Endothelial cell of umbilical vein (primary cell): ENCODE results near the gene SPRR2A. TPM values are rescaled to one million over a fixed set of nuclear protein-coding genes. Genes with fewer than 3 reads are reported as not detected.

Experiments
- BruUV-seq: library from RNA; stranded (reverse); fragments of 400-500 nt; replicated peaks from 2 replicates; lab custom pipeline; 2021; lab: Mats Ljungman, UMichigan
- CTCF ChIA-PET: fragments of 300-600, 350-600 bp; sonication (Branson Sonifier 250); formaldehyde crosslinking; loops from one replicate; lab custom pipeline; 2021; ENCODE audit warnings: antibody characterized with exemption, inconsistent platforms; lab: Charles Lee
- POLR2A ChIA-PET: fragments of 300-600, 350-600 bp; sonication (Branson Sonifier 250); formaldehyde crosslinking; loops from one replicate; lab custom pipeline; 2021; ENCODE audit warnings: antibody characterized with exemption, inconsistent platforms; lab: Charles Lee
- DNase-seq: peaks from one replicate; pipeline ENCODE4 v3.0.0-alpha.2; 2011; ENCODE audit warnings: low read depth, low spot score
- FAIRE-seq: peaks from 2 replicates; lab custom pipeline; 2011; peaks lifted over from hg19 to GRCh38; lab: Jason Lieb, UNC
- H2AFZ ChIP-seq: 2 replicates; pipeline ENCODE4 v1.6.0; 2012; ENCODE audit warnings: low read depth, low read length, control low read depth, inconsistent platforms
- H3K27ac ChIP-seq: 2 replicates; pipeline ENCODE4 v1.5.1; 2011; ENCODE audit warnings: low read depth, mild to moderate bottlenecking, control low read depth, low read length, moderate library complexity; ENCODE audit not compliant: insufficient read depth
- H3K27me3 ChIP-seq, 2 experiments: 2 replicates each; pipeline versions ENCODE4 v1.6.0 to v1.6.1; 2011; ENCODE audit warnings: low read length in 2 of 2, mixed read lengths in 1 of 2; ENCODE audit not compliant: control insufficient read depth in 2 of 2, insufficient read depth in 2 of 2
- H3K36me3 ChIP-seq, 2 experiments: 2 replicates in 1 of 2; 3 replicates in 1 of 2; pipeline ENCODE4 v1.5.1; 2011; ENCODE audit warnings: low read length in 2 of 2, mild to moderate bottlenecking in 1 of 2, moderate library complexity in 1 of 2; ENCODE audit not compliant: control insufficient read depth in 2 of 2, insufficient read depth in 2 of 2; ENCODE audit errors: extremely low read depth in 1 of 2
- H3K4me1 ChIP-seq: 3 replicates; pipeline ENCODE4 v1.5.1; 2011; ENCODE audit warnings: mild to moderate bottlenecking, low read length; ENCODE audit not compliant: control insufficient read depth, insufficient read depth; ENCODE audit errors: extremely low read depth
- H3K4me2 ChIP-seq: 2 replicates; pipeline ENCODE4 v1.6.1; 2011; ENCODE audit warnings: low read length, control low read depth, mixed read lengths; ENCODE audit not compliant: insufficient read depth
- H3K4me3 ChIP-seq, 3 experiments: fragments of 200-600 bp in 1 of 3; sonication (generic), shearing (Covaris generic) in 1 of 3; replicated peaks in 1 of 3; 2 replicates each; pipeline ENCODE4 v1.5.1; 2011 to 2016; ENCODE audit warnings: control low read depth in 3 of 3, low read length in 3 of 3, mild to moderate bottlenecking in 2 of 3, inconsistent platforms in 1 of 3, low read depth in 1 of 3, moderate library complexity in 1 of 3; ENCODE audit not compliant: insufficient read depth in 1 of 3
- H3K79me2 ChIP-seq: 2 replicates; pipeline ENCODE4 v1.6.0; 2012; ENCODE audit warnings: low read length, inconsistent platforms; ENCODE audit not compliant: control insufficient read depth, insufficient read depth
- H3K9ac ChIP-seq: replicated peaks from 2 replicates; pipeline ENCODE3; 2011; ENCODE audit warnings: low read length, control low read depth; ENCODE audit not compliant: insufficient read depth; ENCODE audit errors: extremely low read depth
- H3K9me1 ChIP-seq: replicated peaks from 3 replicates; pipeline ENCODE4 v1.6.0; 2011; ENCODE audit warnings: mild to moderate bottlenecking, low read length; ENCODE audit not compliant: control insufficient read depth, insufficient read depth; ENCODE audit errors: extremely low read depth
- H3K9me3 ChIP-seq: replicated peaks from 2 replicates; pipeline ENCODE4 v1.5.1; 2012; ENCODE audit warnings: low read length, inconsistent platforms; ENCODE audit not compliant: control insufficient read depth, insufficient read depth
- H4K20me1 ChIP-seq: replicated peaks from 2 replicates; pipeline ENCODE3; 2011; ENCODE audit warnings: mild to moderate bottlenecking, low read length; ENCODE audit not compliant: control insufficient read depth, insufficient read depth; ENCODE audit errors: extremely low read depth
- CTCF ChIP-seq, 2 donors: IDR thresholded peaks; 1 replicate in 1 of 2; 2 replicates in 1 of 2; pipeline ENCODE4 v1.5.1; 2011; ENCODE audit warnings: low read length in 2 of 2, mild to moderate bottlenecking in 2 of 2, moderate library complexity in 2 of 2, control low read depth in 1 of 2, inconsistent platforms in 1 of 2, low read depth in 1 of 2; ENCODE audit not compliant: insufficient read depth in 1 of 2; ENCODE audit errors: extremely low read depth in 1 of 2
- FOS ChIP-seq: IDR thresholded peaks from 2 replicates; pipeline ENCODE4 v1.6.1; 2011; ENCODE audit warnings: mild to moderate bottlenecking, low read length, moderate library complexity, borderline replicate concordance; ENCODE audit not compliant: insufficient read depth
- GATA2 ChIP-seq: IDR thresholded peaks from 2 replicates; pipeline ENCODE4 v1.7.0; 2011; ENCODE audit warnings: low read depth, mild to moderate bottlenecking, moderate library complexity, mixed read lengths, low read length; ENCODE audit not compliant: insufficient read length, insufficient read depth
- JUN ChIP-seq: IDR thresholded peaks from 2 replicates; pipeline ENCODE4 v1.6.1; 2011; ENCODE audit warnings: borderline replicate concordance, low read depth; ENCODE audit not compliant: insufficient read length, insufficient read depth
- MAX ChIP-seq: IDR thresholded peaks from 2 replicates; pipeline ENCODE4 v1.6.1; 2011; ENCODE audit not compliant: insufficient read depth, insufficient read length
- MYC ChIP-seq: IDR thresholded peaks from one replicate; pipeline ENCODE4 v1.6.1; 2011; ENCODE audit warnings: mild to moderate bottlenecking, low read depth, low read length
- POLR2AphosphoS5 ChIP-seq: IDR thresholded peaks from 2 replicates; pipeline ENCODE4 v1.6.1; 2012; ENCODE audit warnings: low read depth, mild to moderate bottlenecking, control low read depth, low read length, moderate library complexity; ENCODE audit not compliant: insufficient read depth
- dilution Hi-C: fragments of 300-500 bp; cut with MboI; formaldehyde crosslinking; loops from one replicate; pipeline ENCODE4 v1.15.0; 2019; ENCODE audit warnings: low sequenced_read_pairs; ENCODE audit not compliant: extremely low pct_ligation_motif_present
- intact Hi-C: fragments of 100-400 bp; cut with micrococcal nuclease; formaldehyde crosslinking; loops from one replicate; pipeline ENCODE4 v1.10.0; 2022
- polyA plus RNA-seq, 4 experiments: library from polyadenylated mRNA; depleted of rRNA in 3 of 4; stranded (reverse) in 3 of 4; unstranded in 1 of 4; fragments of >200 nt; gene quantifications; 2 replicates each; pipeline versions ENCODE4 v1.2.1 to v1.2.3, GENCODE V29; 2011 to 2012; ENCODE audit warnings: missing spikeins in 1 of 4
- total RNA-seq: library from RNA; stranded (reverse); gene quantifications from 2 replicates; pipeline ENCODE4 v1.2.3, GENCODE V29; 2021

The SPRR2A gene
- total and polyA plus RNA-seq, 2 donors (not counting 3 experiments of a cell fraction or from before 2014, with no cell fraction given) = not detected

DNA sequence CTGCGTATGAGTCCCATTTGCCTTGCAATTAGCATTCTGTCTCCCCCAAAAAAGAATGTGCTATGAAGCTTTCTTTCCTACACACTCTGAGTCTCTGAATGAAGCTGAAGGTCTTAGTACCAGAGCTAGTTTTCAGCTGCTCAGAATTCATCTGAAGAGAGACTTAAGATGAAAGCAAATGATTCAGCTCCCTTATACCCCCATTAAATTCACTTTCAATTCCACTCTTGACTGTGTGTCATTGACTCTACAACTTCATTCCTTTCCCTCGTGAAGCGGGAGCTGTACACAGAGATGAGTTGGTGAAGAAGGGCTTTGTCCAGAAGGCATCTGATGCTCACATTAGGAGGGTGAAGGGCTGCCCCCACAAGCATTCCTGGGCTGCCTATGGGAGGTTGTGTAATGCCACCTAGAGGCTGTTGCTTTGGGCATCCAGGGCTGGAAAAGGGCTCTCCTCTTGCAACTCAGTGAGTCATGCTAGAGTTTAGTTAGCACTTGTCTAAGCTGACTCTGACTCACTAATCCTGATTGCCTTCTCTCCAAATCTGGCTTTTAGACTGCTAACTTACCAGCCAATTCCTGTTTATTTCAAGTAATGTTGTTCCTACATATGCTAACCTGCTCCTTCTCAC is 24.5 kb downstream of the SPRR2A start:
- Histone ChIP-seq H4K20me1 (no peaks in the 10 kb centered on the region), H2AFZ (no peak overlapping the region), H3K27me3 (no peaks in the 10 kb centered on the region), H3K9me3 (no peaks in the 10 kb centered on the region), H3K9me1 (no peaks in the 10 kb centered on the region), H3K9ac (no peak overlapping the region), H3K4me2 (no peak overlapping the region), H3K36me3 (no peaks in the 10 kb centered on the region), H3K4me1 (no peaks in the 10 kb centered on the region), H3K4me3 (no peak overlapping the region), H3K79me2 (no peaks in the 10 kb centered on the region), H3K27ac (no peak overlapping the region)
- no TSS peak for BruUV-seq
- dilution Hi-C loops (no loop called here), intact Hi-C loops (no loop called here)
- CTCF ChIA-PET = no interaction called here
- POLR2A ChIA-PET = no interaction called here
- no peak for TF ChIP-seq FOS
- TF ChIP-seq POLR2AphosphoS5 = no peak
- TF ChIP-seq CTCF (IDR thresholded peaks at IDR 0.05; ENCODE audit: extremely low read depth in 1 of 2, insufficient read depth in 1 of 2, low read depth in 1 of 2, low read length in 2 of 2) = no peak
- no peak for TF ChIP-seq GATA2
- no peak for TF ChIP-seq MYC
- TF ChIP-seq MAX = no peak
- no peak for TF ChIP-seq JUN
- DNase-seq (peak; percentile 20), FAIRE-seq (no peak)
